GM10248 (cell line): ENCODE data around the gene LRCOL1.

Experiments used
- CTCF ChIA-PET: fragments of 300-600 bp; sonication (Branson Sonifier 250); formaldehyde crosslinking; extraction: SDS; loops from one replicate; lab custom pipeline; 2021; ENCODE audit warnings: antibody characterized with exemption; lab: Yijun Ruan, JAX
- POLR2A ChIA-PET: fragments of 350-650 bp; sonication (Branson Sonifier 250); formaldehyde crosslinking; extraction: SDS; loops from one replicate; lab custom pipeline; 2020; ENCODE audit warnings: antibody characterized with exemption; lab: Yijun Ruan, JAX
- DNase-seq: peaks from one replicate; pipeline ENCODE4 v3.0.0; 2012; ENCODE audit errors: extremely low spot score
- CTCF ChIP-seq: IDR thresholded peaks from 2 replicates; pipeline ENCODE4 v1.5.1; 2012; ENCODE audit warnings: mild to moderate bottlenecking, low read depth; ENCODE audit errors: extremely low read depth, missing control alignments, control extremely low read depth

LRCOL1 gene

GRCh38 chr12:132610051-132610759 lies at the start of gene LRCOL1:
Gene LRCOL1, minus strand, starts transcription at chr12:132610582. Its CDS starts 4,331 bp downstream, at chr12:132606251.
- TF ChIP-seq CTCF = no peak
- DNase-seq = no peak
- CTCF ChIA-PET = interaction anchor here (1.1 to 1.8 kb wide), 4 partner anchors 10 to 456 kb away, joined by 3 to 7 read pairs (median 4); no protein-coding TSS in a partner anchor
- POLR2A ChIA-PET = no interaction called here

GRCh38 chr12:132660052-132660451 lies 49.7 kb upstream of the LRCOL1 start:
- DNase-seq = no peak
- TF ChIP-seq CTCF = no peak
- CTCF ChIA-PET = interaction anchor here (0.6 to 1.4 kb wide), 2 partner anchors 22 to 136 kb away, joined by 3 to 4 read pairs; no protein-coding TSS in a partner anchor
- POLR2A ChIA-PET = no interaction called here

- ChIA-PET CTCF (interaction anchor here (1.4 kb wide), 1 partner anchor 21 kb away, joined by 4 read pairs; no protein-coding TSS in a partner anchor), POLR2A (no interaction called here)
- TF ChIP-seq CTCF = no peak
- no peak for DNase-seq
Observed at GRCh38 chr12:132659146-132659545, 48.8 kb upstream of the LRCOL1 start.

GRCh38 chr12:132658149-132658894 lies 47.9 kb upstream of the LRCOL1 start:
- TF ChIP-seq CTCF = no peak
- CTCF ChIA-PET = interaction anchor here (1.0 to 1.4 kb wide), 2 partner anchors 12 to 20 kb away, joined by 4 to 5 read pairs; no protein-coding TSS in a partner anchor

GRCh38 chr12:132657004-132657727 lies 46.8 kb upstream of the LRCOL1 start:
- DNase-seq = no peak
- TF ChIP-seq CTCF = no peak
- CTCF ChIA-PET = interaction anchor here (1.0 kb wide), 1 partner anchor 11 kb away, joined by 5 read pairs; no protein-coding TSS in a partner anchor
- POLR2A ChIA-PET = no interaction called here

More at GRCh38 chr12:132658149-132658894, 47.9 kb upstream of the LRCOL1 start:
- DNase-seq = no peak
- POLR2A ChIA-PET = no interaction called here
